HepG2 (cell line): ENCODE measurements around the gene FUT1. TPM values are rescaled to one million over a fixed set of nuclear protein-coding genes. Genes with fewer than 3 reads are reported as not detected.

Experiments used
- AGO2 ChIP-seq: fragments of 200-400 bp; formaldehyde crosslinking; optimal IDR thresholded peaks from 2 replicates; pipeline ENCODE3; 2017; ENCODE audit warnings: mild to moderate bottlenecking, low read depth, low read length, moderate library complexity
- E2F2 ChIP-seq: sonication (generic); formaldehyde crosslinking; IDR thresholded peaks from 2 replicates; pipeline ENCODE4 v1.4.0; 2020; ENCODE audit warnings: missing genetic modification reagents, borderline replicate concordance
- FOXP1 ChIP-seq, 2 experiments: fragments of 450-650 bp in 1 of 2; IDR thresholded peaks; 2 replicates each; pipeline ENCODE4 v1.6.1; 2017 to 2018; ENCODE audit warnings: antibody characterized with exemption in 1 of 2
- HOXA5 ChIP-seq: sonication (generic); formaldehyde crosslinking; IDR thresholded peaks from 2 replicates; pipeline ENCODE4 v1.4.0; 2020; ENCODE audit warnings: missing genetic modification reagents
- MTA3 ChIP-seq: sonication (generic); formaldehyde crosslinking; IDR thresholded peaks from 2 replicates; pipeline ENCODE4 v1.4.0; 2020; ENCODE audit warnings: missing genetic modification reagents
- MTF1 ChIP-seq: sonication (generic); formaldehyde crosslinking; IDR thresholded peaks from 2 replicates; pipeline ENCODE4 v1.5.0; 2020; ENCODE audit warnings: missing genetic modification reagents
- NFE2L2 ChIP-seq: fragments of 150-350 bp; IDR thresholded peaks from 2 replicates; pipeline ENCODE4 v1.6.1; 2014; ENCODE audit warnings: low read length
- RFX5 ChIP-seq: IDR thresholded peaks from 2 replicates; pipeline ENCODE4 v1.6.1; 2011; ENCODE audit warnings: low read depth, low read length, improper control_type of control experiment
- SAFB2 ChIP-seq: sonication (generic); formaldehyde crosslinking; IDR thresholded peaks from 2 replicates; pipeline ENCODE4 v1.5.1; 2020; ENCODE audit warnings: missing genetic modification reagents, low read depth, mild to moderate bottlenecking, borderline replicate concordance
- SP140L ChIP-seq: sonication (generic); formaldehyde crosslinking; IDR thresholded peaks from 2 replicates; pipeline ENCODE4 v1.4.0; 2020; ENCODE audit warnings: missing genetic modification reagents, borderline replicate concordance
- TAF15 ChIP-seq: fragments of 200-400 bp; formaldehyde crosslinking; IDR thresholded peaks from one replicate; pipeline ENCODE4 v1.6.1; 2018; ENCODE audit warnings: mild to moderate bottlenecking, low read depth, low read length; ENCODE audit not compliant: poor library complexity, severe bottlenecking
- TBX3 ChIP-seq: fragments of 450-650 bp; IDR thresholded peaks from 2 replicates; pipeline ENCODE4 v1.6.1; 2017; ENCODE audit warnings: antibody characterized with exemption, mild to moderate bottlenecking, inconsistent platforms, borderline replicate concordance
- ZBTB46 ChIP-seq: sonication (generic); formaldehyde crosslinking; IDR thresholded peaks from 2 replicates; pipeline ENCODE4 v1.4.0; 2020; ENCODE audit warnings: mild to moderate bottlenecking, missing genetic modification reagents, borderline replicate concordance
- ZNF160 ChIP-seq: sonication (generic); formaldehyde crosslinking; IDR thresholded peaks from 2 replicates; pipeline ENCODE4 v1.8.0; 2022; ENCODE audit warnings: mild to moderate bottlenecking, inconsistent platforms, missing genetic modification reagents
- polyA plus RNA-seq, 8 experiments: library from polyadenylated mRNA; depleted of rRNA in 3 of 8; stranded (reverse) in 7 of 8; unstranded in 1 of 8; fragments of >200 nt; fragmentation: Illumina TruSeq in 4 of 8; extraction: Trizol in 4 of 8; gene quantifications; 2 replicates each; pipeline versions ENCODE4 v1.2.1 to v1.2.3, GENCODE V29; 2011 to 2016; ENCODE audit warnings: low read depth in 4 of 8, missing spikeins in 1 of 8, mixed read lengths in 1 of 8; ENCODE audit not compliant: insufficient read depth in 1 of 8
- total RNA-seq, 5 experiments: library from RNA; depleted of rRNA; stranded (reverse); fragments of >200 nt; fragmentation: Illumina TruSeq; extraction: Trizol; gene quantifications; 2 replicates each; pipeline ENCODE4 v1.2.3, GENCODE V29; 2016; ENCODE audit warnings: low read depth in 1 of 5
- TF ChIP-seq, protein P1 (sequence below): sonication (generic); formaldehyde crosslinking; conservative IDR thresholded peaks from 2 replicates; pipeline ENCODE4 v1.4.0; 2020; ENCODE audit warnings: mild to moderate bottlenecking, missing genetic modification reagents, moderate library complexity
- TF ChIP-seq, protein P2 (sequence below), 2 experiments: sonication (generic) in 1 of 2; formaldehyde crosslinking in 1 of 2; IDR thresholded peaks; 2 replicates each; pipeline versions ENCODE4 v1.6.1 to v1.9.0; 2014 to 2022; ENCODE audit warnings: antibody characterized with exemption in 1 of 2, borderline replicate concordance in 1 of 2, inconsistent platforms in 1 of 2, low read depth in 1 of 2, missing genetic modification reagents in 1 of 2

The FUT1 gene
- total and polyA plus RNA-seq, 2 of the 13 experiments (the other 11 are each of a cell fraction or from before 2014, with no cell fraction given): 0.07 to 1.1 TPM

- TF ChIP-seq, protein P1, sequence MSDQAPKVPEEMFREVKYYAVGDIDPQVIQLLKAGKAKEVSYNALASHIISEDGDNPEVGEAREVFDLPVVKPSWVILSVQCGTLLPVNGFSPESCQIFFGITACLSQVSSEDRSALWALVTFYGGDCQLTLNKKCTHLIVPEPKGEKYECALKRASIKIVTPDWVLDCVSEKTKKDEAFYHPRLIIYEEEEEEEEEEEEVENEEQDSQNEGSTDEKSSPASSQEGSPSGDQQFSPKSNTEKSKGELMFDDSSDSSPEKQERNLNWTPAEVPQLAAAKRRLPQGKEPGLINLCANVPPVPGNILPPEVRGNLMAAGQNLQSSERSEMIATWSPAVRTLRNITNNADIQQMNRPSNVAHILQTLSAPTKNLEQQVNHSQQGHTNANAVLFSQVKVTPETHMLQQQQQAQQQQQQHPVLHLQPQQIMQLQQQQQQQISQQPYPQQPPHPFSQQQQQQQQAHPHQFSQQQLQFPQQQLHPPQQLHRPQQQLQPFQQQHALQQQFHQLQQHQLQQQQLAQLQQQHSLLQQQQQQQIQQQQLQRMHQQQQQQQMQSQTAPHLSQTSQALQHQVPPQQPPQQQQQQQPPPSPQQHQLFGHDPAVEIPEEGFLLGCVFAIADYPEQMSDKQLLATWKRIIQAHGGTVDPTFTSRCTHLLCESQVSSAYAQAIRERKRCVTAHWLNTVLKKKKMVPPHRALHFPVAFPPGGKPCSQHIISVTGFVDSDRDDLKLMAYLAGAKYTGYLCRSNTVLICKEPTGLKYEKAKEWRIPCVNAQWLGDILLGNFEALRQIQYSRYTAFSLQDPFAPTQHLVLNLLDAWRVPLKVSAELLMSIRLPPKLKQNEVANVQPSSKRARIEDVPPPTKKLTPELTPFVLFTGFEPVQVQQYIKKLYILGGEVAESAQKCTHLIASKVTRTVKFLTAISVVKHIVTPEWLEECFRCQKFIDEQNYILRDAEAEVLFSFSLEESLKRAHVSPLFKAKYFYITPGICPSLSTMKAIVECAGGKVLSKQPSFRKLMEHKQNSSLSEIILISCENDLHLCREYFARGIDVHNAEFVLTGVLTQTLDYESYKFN (CRISPR knock-in tag): peak; percentile 36; the same call in 1 of the 2 replicates
- no peak for TF ChIP-seq SP140L (CRISPR knock-in tag)
- no peak for TF ChIP-seq MTA3 (CRISPR knock-in tag)
- no peak for TF ChIP-seq ZNF160 (CRISPR knock-in tag)
- TF ChIP-seq FOXP1 (IDR thresholded peaks at IDR 0.05): no peak
- no peak for TF ChIP-seq FOXP1 (CRISPR knock-in tag; IDR thresholded peaks at IDR 0.05)
- TF ChIP-seq, protein P2, sequence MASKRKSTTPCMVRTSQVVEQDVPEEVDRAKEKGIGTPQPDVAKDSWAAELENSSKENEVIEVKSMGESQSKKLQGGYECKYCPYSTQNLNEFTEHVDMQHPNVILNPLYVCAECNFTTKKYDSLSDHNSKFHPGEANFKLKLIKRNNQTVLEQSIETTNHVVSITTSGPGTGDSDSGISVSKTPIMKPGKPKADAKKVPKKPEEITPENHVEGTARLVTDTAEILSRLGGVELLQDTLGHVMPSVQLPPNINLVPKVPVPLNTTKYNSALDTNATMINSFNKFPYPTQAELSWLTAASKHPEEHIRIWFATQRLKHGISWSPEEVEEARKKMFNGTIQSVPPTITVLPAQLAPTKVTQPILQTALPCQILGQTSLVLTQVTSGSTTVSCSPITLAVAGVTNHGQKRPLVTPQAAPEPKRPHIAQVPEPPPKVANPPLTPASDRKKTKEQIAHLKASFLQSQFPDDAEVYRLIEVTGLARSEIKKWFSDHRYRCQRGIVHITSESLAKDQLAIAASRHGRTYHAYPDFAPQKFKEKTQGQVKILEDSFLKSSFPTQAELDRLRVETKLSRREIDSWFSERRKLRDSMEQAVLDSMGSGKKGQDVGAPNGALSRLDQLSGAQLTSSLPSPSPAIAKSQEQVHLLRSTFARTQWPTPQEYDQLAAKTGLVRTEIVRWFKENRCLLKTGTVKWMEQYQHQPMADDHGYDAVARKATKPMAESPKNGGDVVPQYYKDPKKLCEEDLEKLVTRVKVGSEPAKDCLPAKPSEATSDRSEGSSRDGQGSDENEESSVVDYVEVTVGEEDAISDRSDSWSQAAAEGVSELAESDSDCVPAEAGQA (IDR thresholded peaks at IDR 0.05; ENCODE audit: low read depth): no peak
- TF ChIP-seq, protein P2 (CRISPR knock-in tag; IDR thresholded peaks at IDR 0.05; ENCODE audit: borderline replicate concordance): no peak
- TF ChIP-seq RFX5: no peak
- no peak for TF ChIP-seq ZBTB46 (CRISPR knock-in tag)
- TF ChIP-seq MTF1 (CRISPR knock-in tag): no peak
- TF ChIP-seq E2F2: no peak
- TF ChIP-seq SAFB2 (CRISPR knock-in tag): no peak
- 0 out of 2 replicates have a peak, but pooled peaks have one; percentile 9 for TF ChIP-seq NFE2L2
- TF ChIP-seq HOXA5 (CRISPR knock-in tag): no peak
- TF ChIP-seq AGO2: no peak
- TF ChIP-seq TBX3: no peak
- no peak for TF ChIP-seq TAF15
Measured at GRCh38 chr19:48760504-48761205, 8.2 kb upstream of the FUT1 start (continued).
